Measurements from ENCODE around the gene PPP1R13L.

- TF ChIP-seq BACH2 (CRISPR knock-in tag; IDR thresholded peaks at IDR 0.05; ENCODE audit: borderline replicate concordance) = no peak
- no peak for TF ChIP-seq CREB5 (CRISPR knock-in tag; IDR thresholded peaks at IDR 0.05; ENCODE audit: low read depth)
- no peak for TF ChIP-seq ESRRG (CRISPR knock-in tag; IDR thresholded peaks at IDR 0.05)
- TF ChIP-seq PATZ1 (CRISPR knock-in tag; IDR thresholded peaks at IDR 0.05; ENCODE audit: borderline replicate concordance) = no peak
- TF ChIP-seq SNAI2 (CRISPR knock-in tag; IDR thresholded peaks at IDR 0.05) = no peak
- no peak for TF ChIP-seq ZFP30 (CRISPR knock-in tag; IDR thresholded peaks at IDR 0.05)
- TF ChIP-seq ZNF8 (CRISPR knock-in tag; IDR thresholded peaks at IDR 0.05) = no peak
- no peak for TF ChIP-seq ARNTL (CRISPR knock-in tag; IDR thresholded peaks at IDR 0.05; ENCODE audit: borderline replicate concordance, low read depth)
- TF ChIP-seq GLIS3 (CRISPR knock-in tag; IDR thresholded peaks at IDR 0.05) = no peak
- no peak for TF ChIP-seq POU6F1 (CRISPR knock-in tag; IDR thresholded peaks at IDR 0.05; ENCODE audit: borderline replicate concordance, low read depth)
- TF ChIP-seq TCF4 (CRISPR knock-in tag; IDR thresholded peaks at IDR 0.05; ENCODE audit: borderline replicate concordance) = no peak
- TF ChIP-seq ZFP3 (CRISPR knock-in tag; IDR thresholded peaks at IDR 0.05) = no peak
Observed at GRCh38 chr19:45446944-45447343, 42.1 kb upstream of the PPP1R13L start.
